ENCODE measurements around the gene EHMT1. TPM values are rescaled to one million over a fixed set of nuclear protein-coding genes. Genes with fewer than 3 reads are reported as not detected.

EHMT1 gene
- total and polyA plus RNA-seq, 9 of the 15 experiments (the other 6 are each of a cell fraction or from before 2014, with no cell fraction given): 2.2 to 76.0 (median 36.4) TPM

- BruUV-seq (replicated peaks): no TSS peak
- CTCF ChIA-PET (ENCODE audit: low intra/inter-chr PET ratio): no interaction called here
- no peak overlapping the region for H3K9ac ChIP-seq (ENCODE audit: insufficient read depth in 1 of 2, low read depth in 2 of 2, low read length in 2 of 2)
- no peaks in the 10 kb centered on the region for H3K79me2 ChIP-seq (ENCODE audit: control insufficient read depth, insufficient read depth, low read length)
- 0 out of 2 replicates have a peak, but pooled peaks cover 3% of the 10 kb centered on the region for H4K20me1 ChIP-seq (replicated peaks; ENCODE audit: control insufficient read depth, insufficient read depth, low read length)
- H3K4me1 ChIP-seq (replicated peaks in 1 of 2; ENCODE audit: control insufficient read depth in 2 of 2, insufficient read depth in 2 of 2, low read length in 2 of 2): peaks cover 0 to 9% of the 10 kb centered on the region in 2 experiments; a peak in 1 of 5 replicates
- no peak overlapping the region for H2AFZ ChIP-seq (ENCODE audit: low read depth, low read length)
- H3K9me1 ChIP-seq (ENCODE audit: control insufficient read depth, insufficient read depth, low read length): no peaks in the 10 kb centered on the region
- no peak overlapping the region for H3K4me3 ChIP-seq
- POLR2A ChIA-PET: interaction anchor here (0.6 kb wide), 2 partner anchors 36 to 640 kb away, joined by 3 to 4 read pairs; partner anchors contain the start of gene SSNA1
- peaks cover 39% of the 10 kb centered on the region; the same call in 2 of the 3 replicates for H3K36me3 ChIP-seq (ENCODE audit: control insufficient read depth, insufficient read depth, low read length)
- H3K27ac ChIP-seq (ENCODE audit: extremely low read depth, low read depth, low read length): no peak overlapping the region
- H3K27me3 ChIP-seq (ENCODE audit: control insufficient read depth in 2 of 2, insufficient read depth in 2 of 2, low read length in 2 of 2): no peaks in the 10 kb centered on the region
- intact Hi-C loops (cut with micrococcal nuclease) (no loop called here), in situ Hi-C loops (cut with MboI) (no loop called here)
- ATAC-seq (peak; percentile 70), DNase-seq (ENCODE audit: extremely low read depth in 1 of 4, low spot score in 3 of 4) (peak; percentile 30 to 56 (median 42)), FAIRE-seq (no peak)
- no peaks in the 10 kb centered on the region for H3K9me3 ChIP-seq (replicated peaks; ENCODE audit: control insufficient read depth, insufficient read depth, low read depth, low read length)
- 89% methylated on average over 20 of the region's 21 CpGs for WGBS (ENCODE audit: insufficient coverage, low coverage, missing lambda C conversion rate)
- no peak overlapping the region for H3K4me2 ChIP-seq (ENCODE audit: insufficient read depth, low read length)
- no peak for TF ChIP-seq SRSF3 (IDR thresholded peaks at IDR 0.05; ENCODE audit: insufficient read depth, low read length)
- TF ChIP-seq RBM14 (IDR thresholded peaks at IDR 0.05; ENCODE audit: borderline replicate concordance, insufficient read depth, low read depth, low read length): no peak
- no peak for TF ChIP-seq CREB3 (tag; conservative IDR thresholded peaks at IDR 0.05; ENCODE audit: low read depth)
- TF ChIP-seq MIER1 (IDR thresholded peaks at IDR 0.05; ENCODE audit: low read depth): peak; percentile 79; the same call in 1 of the 2 replicates
- TF ChIP-seq EHMT2 (IDR thresholded peaks at IDR 0.05): peak; percentile 86
- TF ChIP-seq POLR2G (IDR thresholded peaks at IDR 0.05; ENCODE audit: low read depth, low read length): 0 out of 2 replicates have a peak, but pooled peaks have one; percentile 19
- no peak for TF ChIP-seq CREB3L1 (IDR thresholded peaks at IDR 0.05; ENCODE audit: borderline replicate concordance, low read depth)
- TF ChIP-seq PATZ1 (CRISPR knock-in tag; IDR thresholded peaks at IDR 0.05; ENCODE audit: borderline replicate concordance): no peak
- no peak for TF ChIP-seq DPF2 (IDR thresholded peaks at IDR 0.05)
These were observed 209.9 kb downstream of the EHMT1 start for GRCh38 chr9:137828527-137829259.
